DND-41 (cell line): ENCODE measurements around the gene TIMM50.

ENCODE experiments used
- CTCF ChIP-seq: IDR thresholded peaks from 2 replicates; pipeline ENCODE4 v1.5.1; 2012; ENCODE audit warnings: borderline replicate concordance, low read length, moderate library complexity, mild to moderate bottlenecking; ENCODE audit not compliant: poor library complexity, severe bottlenecking; ENCODE audit errors: extremely low read depth
- EZH2 ChIP-seq: IDR thresholded peaks from 3 replicates; pipeline ENCODE4 v1.6.1; 2012; ENCODE audit warnings: borderline replicate concordance, low read depth, mild to moderate bottlenecking, moderate library complexity, low read length, inconsistent platforms; ENCODE audit not compliant: severe bottlenecking

- TF ChIP-seq CTCF (no peak), EZH2 (no peak)
Observed at GRCh38 chr19:39449116-39449797, 31.4 kb upstream of the TIMM50 start.
